MG63 (cell line): Measurements from ENCODE around the gene TRIM23. TPM values are rescaled to one million over a fixed set of nuclear protein-coding genes. Genes with fewer than 3 reads are reported as not detected.
"Not testable (repeated sequence)": the region's sequence is repeated elsewhere in the genome, so short reads cannot be mapped to it uniquely, and the experiment has no call there.

Experiments
- DNase-seq: peaks from one replicate; pipeline ENCODE4 v3.0.0-alpha.2; 2020
- H3K27me3 ChIP-seq: fragments of 250-450 bp; sonication (Bioruptor Pico); 2 replicates; pipeline ENCODE4 v1.5.1; 2020; ENCODE audit warnings: mild to moderate bottlenecking, moderate library complexity
- H3K36me3 ChIP-seq: fragments of 250-450 bp; sonication (Bioruptor Pico); 2 replicates; pipeline ENCODE4 v1.5.1; 2020; ENCODE audit warnings: mild to moderate bottlenecking, moderate library complexity
- H3K4me3 ChIP-seq: fragments of 250-450 bp; sonication (Bioruptor Pico); 2 replicates; pipeline ENCODE4 v1.5.1; 2020; ENCODE audit warnings: mild to moderate bottlenecking, moderate library complexity
- H3K9me3 ChIP-seq: fragments of 250-450 bp; sonication (Bioruptor Pico); 2 replicates; pipeline ENCODE4 v1.5.1; 2020; ENCODE audit warnings: mild to moderate bottlenecking, moderate library complexity
- total RNA-seq: library from RNA; depleted of rRNA; stranded (reverse); fragments of >200 nt; shearing (Covaris generic); gene quantifications from 2 replicates; pipeline ENCODE4 v1.2.3, GENCODE V29; 2014; ENCODE audit warnings: low replicate concordance

Gene TRIM23
- total RNA-seq, 1 experiment from 2014 or later, result 4.3 TPM

DNA sequence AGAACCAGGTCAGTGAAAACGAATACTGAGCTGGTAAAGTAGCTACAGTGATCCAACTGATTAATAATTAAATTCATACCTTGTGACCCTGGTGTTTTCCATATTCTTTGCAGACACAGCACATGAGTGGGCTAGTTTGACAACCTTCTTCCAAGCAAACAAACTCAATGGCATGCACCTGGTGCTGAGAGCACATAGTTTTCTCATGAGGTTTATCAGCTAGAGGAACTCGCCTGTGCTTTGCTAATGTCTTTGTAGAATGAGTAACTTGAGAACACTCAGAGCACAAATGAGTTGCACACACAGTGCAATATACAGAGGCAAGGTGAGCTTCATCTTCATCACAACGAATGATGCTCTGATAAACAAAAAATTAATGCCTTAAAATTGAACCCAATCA, 12.6 kb downstream of the TRIM23 start:
- Histone ChIP-seq H3K9me3 (no peaks in the 10 kb centered on the region), H3K4me3 (no peak overlapping the region), H3K36me3 (peaks cover 24% of the 10 kb centered on the region), H3K27me3 (no peaks in the 10 kb centered on the region)
- DNase-seq, result no peak

DNA sequence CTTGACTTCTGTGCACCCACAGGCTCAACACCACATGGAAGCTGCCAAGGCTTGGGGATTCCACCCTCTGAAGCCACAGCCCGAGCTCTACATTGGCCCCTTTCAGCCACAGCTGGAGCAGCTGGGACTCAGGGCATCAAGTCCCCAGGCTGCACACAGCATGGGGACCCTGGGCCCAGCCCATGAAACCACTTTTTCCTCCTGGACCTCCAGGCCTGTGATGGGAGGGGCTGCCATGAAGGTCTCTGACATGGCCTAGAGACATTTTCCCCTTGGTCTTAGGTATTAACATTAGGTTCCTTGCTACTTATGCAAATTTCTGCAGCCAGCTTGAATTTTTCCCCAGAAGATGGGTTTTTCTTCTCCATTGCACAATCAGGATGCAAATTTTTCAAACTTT, 22.4 kb downstream of the TRIM23 start:
- DNase-seq, H3K9me3 ChIP-seq, H3K27me3 ChIP-seq, H3K4me3 ChIP-seq: not testable (repeated sequence)
- H3K36me3 ChIP-seq, result peaks cover 63% of the 10 kb centered on the region

DNA sequence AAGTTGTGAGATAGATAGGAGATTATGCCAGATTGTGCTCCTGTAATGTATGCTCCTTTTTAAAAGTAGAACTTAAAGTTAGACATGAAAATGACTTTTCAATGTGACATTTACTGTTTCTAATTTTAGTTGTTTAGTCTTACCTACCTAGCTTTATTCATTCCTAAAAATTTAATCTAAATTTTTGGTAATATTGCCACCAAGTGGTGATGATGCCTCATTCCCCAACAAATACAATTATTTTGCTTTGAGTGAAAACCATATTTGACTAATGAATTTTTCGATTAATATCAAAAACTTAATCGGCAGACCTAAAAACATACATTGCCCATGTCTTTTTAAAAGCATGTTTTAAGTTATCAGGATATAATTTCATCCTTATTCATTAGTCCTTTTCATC, 35.4 kb downstream of the TRIM23 start:
- Histone ChIP-seq H3K36me3 (peaks cover 62% of the 10 kb centered on the region), H3K27me3 (no peaks in the 10 kb centered on the region), H3K9me3 (no peaks in the 10 kb centered on the region), H3K4me3 (no peak overlapping the region)
- no peak for DNase-seq

DNA sequence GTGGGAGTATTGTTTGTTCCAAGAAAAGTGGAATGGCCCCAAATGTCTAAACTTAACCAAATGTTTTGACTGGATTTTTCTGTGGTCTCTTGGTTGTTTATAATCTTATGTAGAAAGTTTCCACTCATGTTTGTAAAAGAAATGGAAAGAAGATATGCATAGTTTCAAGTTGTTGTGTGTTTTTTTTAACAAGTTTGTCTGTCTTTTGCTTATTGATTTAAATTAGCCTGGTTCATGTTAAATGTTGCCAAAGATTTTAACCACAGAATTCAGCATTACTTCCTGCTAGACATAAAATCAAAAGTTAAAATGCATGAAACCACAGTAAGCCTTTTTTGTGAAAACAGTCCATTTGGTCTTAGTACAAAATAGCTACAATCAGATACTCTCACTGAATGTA, 47.0 kb downstream of the TRIM23 start:
- no peak for DNase-seq
- no peak overlapping the region for H3K4me3 ChIP-seq
- H3K9me3 ChIP-seq, result no peaks in the 10 kb centered on the region
- H3K27me3 ChIP-seq, result no peaks in the 10 kb centered on the region
- peaks cover 53% of the 10 kb centered on the region for H3K36me3 ChIP-seq

- no peak overlapping the region for H3K4me3 ChIP-seq
- peaks cover 25% of the 10 kb centered on the region for H3K36me3 ChIP-seq
- H3K9me3 ChIP-seq, result no peaks in the 10 kb centered on the region
- H3K27me3 ChIP-seq, result no peaks in the 10 kb centered on the region
- no peak for DNase-seq
Measured at GRCh38 chr5:65570598-65571226, 53.4 kb downstream of the TRIM23 start.

- no peaks in the 10 kb centered on the region for H3K27me3 ChIP-seq
- peaks cover 12% of the 10 kb centered on the region for H3K36me3 ChIP-seq
- no peak overlapping the region for H3K4me3 ChIP-seq
- H3K9me3 ChIP-seq, result no peaks in the 10 kb centered on the region
- no peak for DNase-seq
Measured at GRCh38 chr5:65566505-65566904, 57.6 kb downstream of the TRIM23 start.

GRCh38 chr5:65563777-65564176, 60.4 kb downstream of the TRIM23 start:
- no peak for DNase-seq
- H3K9me3 ChIP-seq, result no peaks in the 10 kb centered on the region
- H3K4me3 ChIP-seq, result peak overlapping the region; percentile 78
- H3K36me3 ChIP-seq, result peaks cover 19% of the 10 kb centered on the region
- H3K27me3 ChIP-seq, result no peaks in the 10 kb centered on the region

DNA sequence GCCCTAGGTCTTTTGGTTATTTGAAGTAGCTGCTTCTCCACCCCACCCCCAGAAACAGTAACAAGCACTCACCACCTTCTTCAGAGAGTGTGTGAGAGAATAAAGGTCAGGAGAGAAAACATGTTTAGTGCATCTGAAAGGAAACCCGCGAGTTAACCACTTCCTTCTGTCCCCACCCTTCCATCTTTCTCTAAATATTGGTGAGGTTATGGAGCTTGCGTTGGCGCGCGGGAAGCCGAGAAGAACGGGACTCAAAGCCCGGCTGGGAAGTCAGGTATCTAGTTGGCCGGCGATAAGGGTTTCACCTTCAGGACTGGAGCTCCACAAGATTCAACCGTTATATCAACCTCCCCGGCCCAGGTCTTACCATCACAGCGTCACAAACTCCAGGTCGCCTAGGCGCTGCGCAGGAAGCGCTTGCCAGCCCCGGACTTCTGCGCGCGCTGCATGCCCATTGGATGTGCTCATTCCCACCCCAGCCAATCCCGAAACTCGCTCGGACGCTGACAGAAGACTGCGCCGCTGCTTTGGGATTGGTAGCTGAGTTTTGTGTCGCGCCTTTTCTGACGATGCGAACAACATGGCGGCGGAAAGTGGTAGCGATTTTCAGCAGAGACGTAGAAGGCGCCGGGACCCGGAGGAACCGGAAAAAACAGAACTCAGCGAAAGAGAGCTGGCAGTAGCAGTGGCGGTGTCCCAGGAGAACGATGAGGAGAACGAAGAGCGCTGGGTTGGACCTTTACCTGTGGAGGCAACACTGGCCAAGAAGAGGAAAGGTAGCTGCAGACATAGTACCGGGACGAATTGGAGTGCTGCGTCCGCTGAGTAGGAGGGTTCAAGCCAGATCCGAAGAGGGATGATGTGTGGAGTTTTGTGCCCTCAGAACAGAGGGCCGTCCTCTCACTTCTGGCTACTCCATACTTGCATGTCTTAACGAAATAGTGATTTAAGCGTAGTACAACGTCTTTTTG, 61.1 kb downstream of the TRIM23 start, which contains the start of the genes CENPK and PPWD1:
TSS of gene CENPK (minus strand) at position 438 of the 971 bp plus-strand sequence. CDS start 8,261 bp downstream, outside the sequence.
TSS of gene PPWD1 (plus strand) at position 566 of the 971 bp plus-strand sequence. CDS start at position 581, 15 bp downstream.
- Histone ChIP-seq H3K27me3 (no peaks in the 10 kb centered on the region), H3K9me3 (no peaks in the 10 kb centered on the region), H3K4me3 (peak within 1 kb of the TSS; percentile 78), H3K36me3 (peaks cover 24% of the 10 kb centered on the region)
- DNase-seq, result peak; percentile 96

DNA sequence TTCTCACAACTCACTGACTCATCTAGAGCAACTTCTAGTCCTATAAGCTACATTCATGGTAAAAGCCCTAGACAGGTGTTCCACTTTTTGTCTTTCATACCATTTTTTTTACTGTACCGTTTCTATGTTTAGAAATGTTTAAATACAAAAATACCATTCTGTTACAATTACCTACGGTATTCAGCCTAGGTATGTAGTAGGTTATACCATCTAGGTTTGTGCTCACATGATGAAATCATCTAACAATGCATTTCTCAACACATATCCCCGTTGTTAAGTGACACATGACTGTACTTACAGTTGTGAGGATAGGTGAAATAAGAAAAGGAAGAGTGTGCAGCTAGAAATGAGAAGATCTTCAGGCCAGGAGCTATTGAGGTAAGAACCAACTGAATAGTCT, 67.4 kb downstream of the TRIM23 start:
- Histone ChIP-seq H3K36me3 (peaks cover 52% of the 10 kb centered on the region), H3K4me3 (no peak overlapping the region), H3K27me3 (no peaks in the 10 kb centered on the region), H3K9me3 (no peaks in the 10 kb centered on the region)
- no peak for DNase-seq

- Histone ChIP-seq H3K36me3 (peaks cover 57% of the 10 kb centered on the region), H3K27me3 (no peaks in the 10 kb centered on the region), H3K9me3 (no peaks in the 10 kb centered on the region), H3K4me3 (no peak overlapping the region)
- DNase-seq, result no peak
Measured at GRCh38 chr5:65556181-65556580, 68.0 kb downstream of the TRIM23 start.

DNA sequence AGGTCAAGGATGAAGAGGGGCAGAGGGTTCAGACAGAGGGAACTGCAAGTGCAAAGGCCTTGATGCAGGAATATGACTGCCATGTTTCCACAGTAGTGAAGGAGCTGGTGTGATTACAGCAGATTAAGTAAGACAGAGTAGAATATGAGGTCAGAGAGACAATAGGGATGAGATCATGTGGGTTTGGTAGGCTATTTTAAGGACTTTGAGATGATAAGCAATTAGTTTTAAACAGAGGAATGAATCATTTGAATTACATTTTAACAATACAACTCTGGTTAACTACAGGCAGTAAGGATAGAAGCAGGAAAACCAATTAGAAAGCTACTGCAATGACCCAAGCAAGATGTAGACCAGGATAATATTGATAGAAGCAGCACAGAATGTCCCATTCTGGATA, 68.8 kb downstream of the TRIM23 start:
- H3K9me3 ChIP-seq, result no peaks in the 10 kb centered on the region
- peaks cover 58% of the 10 kb centered on the region for H3K36me3 ChIP-seq
- DNase-seq, result no peak
- H3K27me3 ChIP-seq, result no peaks in the 10 kb centered on the region
- no peak overlapping the region for H3K4me3 ChIP-seq

DNA sequence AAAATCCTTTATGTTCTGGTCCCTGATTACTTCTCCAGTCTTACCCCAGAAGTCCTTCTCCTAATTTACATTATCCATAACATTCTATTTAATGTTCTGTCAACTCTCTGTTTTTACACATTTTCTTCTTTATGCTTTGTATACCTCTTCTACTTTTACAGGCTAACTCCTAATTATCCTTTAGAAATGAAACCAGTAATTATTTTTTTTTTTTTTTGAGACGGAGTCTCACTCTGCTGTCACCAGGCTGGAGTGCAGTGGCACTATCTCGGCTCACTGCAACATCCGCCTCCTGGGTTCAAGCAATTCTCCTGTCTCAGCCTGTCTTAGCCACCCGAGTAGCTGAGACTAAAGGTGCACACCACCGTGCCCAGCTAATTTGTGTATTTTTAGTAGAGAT, 70.2 kb downstream of the TRIM23 start:
- Histone ChIP-seq H3K36me3 (peaks cover 65% of the 10 kb centered on the region), H3K4me3 (no peak overlapping the region), H3K27me3 (no peaks in the 10 kb centered on the region), H3K9me3 (no peaks in the 10 kb centered on the region)
- no peak for DNase-seq

DNA sequence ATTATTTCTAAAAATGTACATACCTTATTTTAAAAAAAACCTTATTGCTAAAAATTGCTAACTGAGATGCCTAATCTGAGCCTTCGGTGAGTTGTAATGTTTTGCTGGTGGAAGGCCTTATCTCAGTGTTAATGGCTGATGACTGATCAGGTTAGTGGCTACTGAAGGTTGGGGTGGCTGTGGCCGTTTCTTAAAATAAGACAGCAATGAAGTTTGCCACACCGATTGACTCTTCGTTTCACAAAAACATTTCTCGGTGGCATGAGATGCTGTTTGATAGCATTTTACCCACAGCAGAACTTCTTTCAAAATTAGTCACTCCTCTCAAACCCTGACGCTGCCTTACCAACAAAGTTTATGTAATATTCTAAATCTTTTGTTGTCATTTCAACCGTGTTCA, 75.9 kb downstream of the TRIM23 start:
- Histone ChIP-seq H3K27me3 (no peaks in the 10 kb centered on the region), H3K9me3 (no peaks in the 10 kb centered on the region), H3K36me3 (peaks cover 33% of the 10 kb centered on the region), H3K4me3 (no peak overlapping the region)
- no peak for DNase-seq

GRCh38 chr5:65546141-65546540, 78.0 kb downstream of the TRIM23 start:
- H3K27me3 ChIP-seq, result no peaks in the 10 kb centered on the region
- peaks cover 35% of the 10 kb centered on the region for H3K36me3 ChIP-seq
- H3K4me3 ChIP-seq, result no peak overlapping the region
- no peak for DNase-seq
- no peaks in the 10 kb centered on the region for H3K9me3 ChIP-seq

GRCh38 chr5:65544473-65544872, 79.7 kb downstream of the TRIM23 start:
- no peak for DNase-seq
- Histone ChIP-seq H3K4me3 (no peak overlapping the region), H3K27me3 (no peaks in the 10 kb centered on the region), H3K36me3 (peaks cover 29% of the 10 kb centered on the region), H3K9me3 (no peaks in the 10 kb centered on the region)

- Histone ChIP-seq H3K4me3 (no peak overlapping the region), H3K27me3 (no peaks in the 10 kb centered on the region), H3K9me3 (no peaks in the 10 kb centered on the region), H3K36me3 (peaks cover 34% of the 10 kb centered on the region)
- DNase-seq, result no peak
Measured at GRCh38 chr5:65539827-65540226, 84.3 kb downstream of the TRIM23 start.
